ENCODE measurements around the gene FOLR1.

Gene FOLR1

GRCh38 chr11:72245263-72245816, 53.4 kb downstream of the FOLR1 start:
- no peak for DNase-seq (ENCODE audit: low read depth, low spot score)
- Histone ChIP-seq H3K27ac (no peak overlapping the region), H3K4me3 (no peak overlapping the region), H3K9me3 (ENCODE audit: low read depth, low read length) (no peaks in the 10 kb centered on the region), H3K9ac (ENCODE audit: insufficient read length) (no peak overlapping the region), H3K36me3 (ENCODE audit: insufficient read depth, low read length) (no peaks in the 10 kb centered on the region)
- TF ChIP-seq POLR2AphosphoS5 (IDR thresholded peaks at IDR 0.05; ENCODE audit: borderline replicate concordance, low read depth, low read length) (no peak), FOXP2 (optimal IDR thresholded peaks at IDR 0.05; ENCODE audit: control extremely low read depth, extremely low read length, insufficient read depth) (no peak), EZH2 (IDR thresholded peaks at IDR 0.05) (no peak)
